ENCODE measurements around the gene CPD.
"Not testable (repeated sequence)": the region's sequence is repeated elsewhere in the genome, so short reads cannot be mapped to it uniquely, and the experiment has no call there.

CPD gene

DNA sequence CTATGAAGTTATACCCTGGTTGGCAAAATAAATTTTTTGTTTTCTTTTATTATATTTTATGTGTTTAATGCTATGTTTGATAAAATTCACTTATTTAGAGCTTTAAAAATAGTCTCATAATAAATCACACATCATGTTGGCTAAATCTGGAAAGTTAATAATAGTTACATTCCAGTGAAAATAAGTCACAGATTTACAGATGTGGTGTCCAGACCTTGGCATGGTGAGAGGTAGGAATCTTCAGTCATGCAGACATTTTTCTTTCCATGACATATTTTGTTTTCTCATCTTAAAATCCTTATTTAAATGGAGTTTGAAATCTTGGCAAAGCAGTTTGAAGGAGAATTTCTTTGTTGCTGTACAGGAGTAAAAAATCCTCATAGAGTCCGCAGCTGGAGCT is 50.4 kb downstream of the CPD start:
- DNase-seq (ENCODE audit: low read depth), result no peak

DNA sequence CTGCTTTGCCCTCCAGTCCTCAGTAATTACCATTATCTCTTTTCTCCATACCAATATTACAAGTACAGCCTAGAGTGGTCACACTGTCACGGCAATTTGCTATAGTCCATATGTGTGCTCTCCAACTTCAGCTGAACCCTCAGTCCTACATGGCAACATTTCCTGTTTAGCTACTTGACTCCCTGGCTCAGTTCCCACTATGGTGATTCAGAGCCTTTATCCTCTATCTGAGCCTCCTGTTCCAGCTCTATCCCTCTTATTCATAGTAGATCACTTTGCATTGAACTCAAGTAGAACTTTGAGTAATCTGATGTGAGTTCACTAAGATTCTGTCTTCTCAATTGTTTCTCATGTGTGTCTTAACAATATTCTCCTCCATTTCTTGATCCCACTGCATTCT is 54.8 kb downstream of the CPD start:
- no peak for DNase-seq (ENCODE audit: low read depth)

DNA sequence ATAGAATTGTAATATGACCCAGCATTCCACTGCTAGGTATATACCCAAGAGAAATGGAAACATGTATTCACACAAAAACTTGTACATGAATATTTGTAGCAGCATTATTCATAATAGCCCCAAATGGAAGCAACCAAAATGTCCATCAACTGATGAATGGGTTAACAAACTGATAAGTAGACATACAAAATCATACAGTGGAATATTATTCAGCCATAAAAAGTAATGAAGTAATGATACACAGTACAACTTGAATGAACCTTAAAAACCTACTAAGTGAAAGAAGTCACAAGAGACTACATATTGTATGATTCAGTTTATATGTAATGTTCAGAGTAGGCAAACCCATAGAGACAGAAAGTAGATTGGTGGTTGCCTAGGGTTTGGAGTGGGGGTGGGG is 58.0 kb downstream of the CPD start:
- DNase-seq (ENCODE audit: low read depth), result no peak

DNA sequence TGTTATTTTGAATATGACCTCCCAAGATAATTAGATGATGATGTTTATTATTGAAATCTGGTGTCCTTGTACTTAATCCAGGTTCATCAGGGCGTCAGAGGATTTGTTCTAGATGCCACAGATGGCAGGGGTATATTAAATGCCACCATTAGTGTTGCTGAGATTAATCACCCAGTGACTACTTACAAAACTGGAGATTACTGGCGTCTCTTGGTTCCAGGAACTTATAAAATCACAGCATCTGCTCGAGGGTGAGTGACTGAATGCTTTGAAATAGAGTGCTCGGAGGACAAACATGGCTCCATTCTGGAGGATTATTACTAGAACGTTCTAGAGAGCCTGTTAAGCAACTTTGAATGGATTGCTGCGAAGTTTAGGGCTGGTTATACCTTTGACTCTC is 65.0 kb downstream of the CPD start:
- DNase-seq (ENCODE audit: low read depth), result no peak

DNA sequence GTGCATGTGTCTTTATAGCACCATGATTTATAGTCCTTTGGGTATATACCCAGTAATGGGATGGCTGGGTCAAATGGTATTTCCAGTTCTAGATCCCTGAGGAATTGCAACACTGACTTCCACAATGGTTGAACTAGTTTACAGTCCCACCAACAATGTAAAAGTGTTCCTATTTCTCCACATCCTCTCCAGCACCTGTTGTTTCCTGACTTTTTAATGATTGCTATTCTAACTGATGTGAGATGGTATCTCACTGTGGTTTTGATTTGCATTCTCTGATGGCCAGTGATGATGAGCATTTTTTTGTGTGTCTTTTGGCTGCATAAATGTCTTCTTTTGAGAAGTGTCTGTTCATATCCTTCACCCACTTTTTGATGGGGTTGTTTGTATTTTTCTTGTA is 67.9 kb downstream of the CPD start:
- DNase-seq (ENCODE audit: low read depth), result not testable (repeated sequence)

DNA sequence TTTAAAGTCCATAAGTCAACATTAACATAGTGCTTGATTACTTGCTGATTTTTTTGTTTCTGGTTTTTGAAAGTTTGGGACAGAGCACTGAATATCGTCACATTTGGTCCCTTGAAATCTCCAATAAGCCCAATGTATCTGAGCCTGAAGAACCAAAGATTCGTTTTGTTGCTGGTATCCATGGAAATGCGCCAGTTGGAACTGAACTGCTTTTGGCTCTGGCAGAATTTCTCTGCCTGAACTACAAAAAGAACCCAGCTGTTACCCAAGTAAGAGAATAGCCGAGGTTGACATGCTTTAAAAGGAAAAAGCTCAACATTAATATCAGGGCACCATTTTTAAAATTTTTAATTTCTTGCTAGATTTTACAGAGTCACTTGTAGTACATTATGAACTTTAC is 70.8 kb downstream of the CPD start:
- DNase-seq (ENCODE audit: low read depth), result no peak

DNA sequence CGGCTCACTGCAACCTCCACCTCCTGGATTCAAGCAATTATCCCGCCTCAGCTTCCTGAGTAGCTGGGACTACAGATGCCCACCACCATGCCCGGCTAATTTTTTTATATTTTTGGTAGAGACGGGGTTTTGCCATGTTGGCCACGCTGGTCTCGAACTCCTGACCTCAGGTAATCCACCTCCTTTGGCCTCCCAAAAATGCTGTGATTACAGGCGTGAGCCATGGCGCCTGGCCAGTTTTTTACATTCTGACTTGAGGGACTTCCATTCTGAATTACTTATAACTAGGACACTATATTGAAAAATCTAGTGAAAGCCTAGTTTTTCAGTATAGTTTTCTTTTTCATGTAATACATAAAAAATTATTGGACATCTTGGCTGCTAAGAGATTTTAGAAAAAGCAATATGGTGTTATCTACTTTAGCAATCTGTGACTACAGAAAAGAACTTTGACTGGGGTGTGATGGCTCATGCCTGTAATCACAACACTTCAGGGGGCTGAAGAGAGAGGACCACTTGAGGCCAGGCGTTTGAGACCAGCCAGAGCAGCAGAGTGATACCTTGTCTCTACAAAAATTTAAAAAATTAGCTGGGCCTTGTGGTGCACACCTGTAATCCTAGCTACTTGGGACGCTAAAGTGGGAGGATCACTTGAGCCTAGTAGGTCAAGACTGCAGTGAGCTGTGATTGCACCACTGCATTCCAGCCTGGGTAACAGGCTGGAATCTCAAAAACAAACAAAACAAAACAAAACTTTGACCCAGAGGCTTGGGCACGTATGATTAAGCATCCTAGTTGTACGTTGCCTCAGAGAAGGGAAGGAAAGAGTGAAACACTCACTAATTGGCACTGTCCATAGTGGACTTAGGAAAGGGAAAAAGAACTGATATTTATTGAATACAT is 71.6 kb downstream of the CPD start:
- no peak for DNase-seq (ENCODE audit: low read depth)

DNA sequence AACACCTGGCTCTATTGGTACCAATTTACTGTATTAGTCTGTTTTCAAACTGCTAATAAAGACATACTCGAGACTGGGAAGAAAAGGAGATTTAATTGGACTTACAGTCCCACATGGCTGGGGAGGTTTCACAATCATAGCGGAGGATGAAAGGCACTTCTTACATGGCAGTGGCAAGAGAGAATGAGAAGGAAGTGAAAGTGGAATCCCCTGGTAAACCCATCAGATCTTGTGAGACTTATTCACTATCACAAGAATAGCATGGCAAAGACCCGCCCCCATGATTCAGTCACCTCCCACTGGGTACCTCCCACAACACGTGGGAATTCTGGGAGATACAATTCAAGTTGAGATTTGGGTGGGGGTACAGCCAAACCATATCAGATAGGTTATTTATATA is 75.9 kb downstream of the CPD start:
- DNase-seq (ENCODE audit: low read depth), result no peak

DNA sequence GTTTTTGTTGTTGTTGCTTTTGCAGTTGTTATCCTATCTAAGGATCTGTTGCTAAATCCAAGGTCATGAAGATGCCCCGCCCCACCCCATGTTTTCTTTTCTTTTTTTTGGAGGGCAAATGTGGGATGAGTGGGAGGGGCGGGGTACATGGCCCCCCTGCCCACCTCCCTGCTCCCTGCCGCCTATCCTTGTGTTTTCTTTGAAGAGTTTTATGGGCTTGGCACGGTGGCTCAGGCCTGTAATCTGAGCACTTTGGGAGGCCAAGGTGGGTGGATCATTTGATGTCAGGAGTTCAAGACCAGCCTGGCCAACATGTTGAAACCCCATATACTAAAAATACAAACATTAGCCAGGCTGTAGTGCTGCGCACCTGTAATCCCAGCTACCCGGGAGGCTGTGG is 79.6 kb downstream of the CPD start:
- DNase-seq (ENCODE audit: low read depth), result no peak

DNA sequence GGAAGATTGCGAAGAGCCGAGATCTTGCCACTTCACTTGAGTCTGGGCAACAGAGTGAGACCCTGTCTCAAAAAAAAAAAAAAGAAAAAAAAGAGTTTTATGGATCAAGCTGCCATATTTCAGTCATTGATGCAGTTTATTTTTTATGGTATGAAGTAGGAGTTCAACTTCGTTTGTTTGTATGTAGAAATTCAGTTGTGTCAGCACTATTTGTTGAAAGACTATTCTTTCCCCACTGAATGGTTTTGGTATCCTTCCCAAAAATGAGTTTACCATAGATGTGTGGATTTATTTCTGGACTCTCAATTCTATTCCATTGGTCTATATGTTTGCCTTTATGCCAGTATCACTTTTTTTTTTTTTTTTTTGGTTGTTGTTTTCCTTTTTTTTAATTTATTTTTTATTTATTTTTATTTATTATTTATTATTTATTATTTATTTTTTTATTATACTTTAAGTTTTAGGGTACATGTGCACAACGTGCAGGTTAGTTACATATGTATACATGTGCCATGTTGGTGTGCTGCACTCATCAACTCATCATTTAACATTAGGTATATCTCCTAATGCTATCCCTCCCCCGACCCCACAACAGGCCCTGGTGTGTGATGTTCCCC is 80.2 kb downstream of the CPD start:
- DNase-seq (ENCODE audit: low read depth), result not testable (repeated sequence)

DNA sequence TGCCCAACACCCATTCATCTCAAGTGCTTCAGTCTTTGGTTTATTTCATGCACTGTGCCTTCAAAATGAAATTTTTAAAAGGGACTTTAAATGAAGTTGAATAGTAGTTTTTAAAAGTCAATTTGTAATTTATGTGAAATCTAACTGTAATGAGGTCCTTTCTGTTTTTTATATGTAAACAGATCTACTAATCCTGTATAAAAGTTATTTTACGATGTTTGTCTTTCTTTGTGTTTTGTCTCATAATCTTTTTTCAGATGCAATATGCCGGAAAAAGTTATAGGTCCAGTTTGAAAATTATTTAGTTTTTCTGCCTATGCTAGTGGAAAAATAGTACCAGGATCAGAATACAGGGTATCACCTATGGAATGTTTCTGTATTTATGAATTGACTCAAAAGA is 89.7 kb downstream of the CPD start:
- DNase-seq (ENCODE audit: low read depth), result no peak

DNA sequence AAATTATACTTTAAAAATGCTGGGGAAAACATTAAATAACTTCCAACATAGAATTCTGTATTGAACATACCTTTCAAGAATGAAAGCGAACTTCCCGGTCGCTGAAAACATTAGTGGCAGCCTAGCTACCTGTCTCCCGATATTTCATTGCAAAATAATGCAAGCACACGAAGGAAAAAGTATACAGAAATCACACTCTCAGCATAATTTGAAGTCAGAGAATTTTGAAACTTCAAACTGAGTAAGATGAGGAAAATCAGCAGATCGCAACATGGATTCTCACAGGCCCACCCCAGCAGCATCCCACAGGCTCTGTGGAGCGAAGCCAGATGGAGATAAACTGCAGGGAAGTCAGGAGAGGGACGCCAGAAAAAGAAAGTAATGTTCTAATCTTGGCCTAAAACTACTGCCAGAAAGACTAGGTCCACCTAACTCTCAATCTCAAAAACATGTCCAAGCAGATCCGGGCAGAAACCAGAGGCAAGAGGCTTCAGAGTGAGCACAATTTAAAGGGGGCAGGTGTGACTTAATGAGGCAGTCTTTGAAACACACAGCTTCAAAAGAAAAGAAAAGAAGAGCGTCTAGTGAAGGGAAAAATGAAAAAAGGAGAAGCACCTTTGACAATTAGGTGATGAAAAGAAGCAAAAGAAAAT is 93.6 kb downstream of the CPD start:
- DNase-seq (ENCODE audit: low read depth), result no peak

DNA sequence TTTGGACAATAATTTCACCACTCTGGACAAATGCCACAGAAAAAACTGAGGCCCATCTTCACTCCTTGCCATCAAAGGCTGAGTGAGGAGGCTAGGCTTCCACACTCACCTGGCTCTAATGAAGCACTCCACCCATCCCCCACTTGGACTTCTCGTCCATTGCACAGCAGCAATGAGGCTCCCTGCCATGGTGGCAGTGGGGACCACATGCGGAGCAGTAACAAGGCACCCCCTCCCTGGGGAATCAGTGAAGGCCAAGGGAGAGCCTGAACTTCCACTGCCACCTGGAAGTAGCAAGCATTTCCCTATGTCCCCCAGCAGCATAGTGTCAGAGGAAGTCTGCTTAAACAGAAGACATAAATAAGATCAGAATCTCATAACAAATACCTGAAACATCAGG is 96.5 kb downstream of the CPD start:
- no peak for DNase-seq (ENCODE audit: low read depth)

DNA sequence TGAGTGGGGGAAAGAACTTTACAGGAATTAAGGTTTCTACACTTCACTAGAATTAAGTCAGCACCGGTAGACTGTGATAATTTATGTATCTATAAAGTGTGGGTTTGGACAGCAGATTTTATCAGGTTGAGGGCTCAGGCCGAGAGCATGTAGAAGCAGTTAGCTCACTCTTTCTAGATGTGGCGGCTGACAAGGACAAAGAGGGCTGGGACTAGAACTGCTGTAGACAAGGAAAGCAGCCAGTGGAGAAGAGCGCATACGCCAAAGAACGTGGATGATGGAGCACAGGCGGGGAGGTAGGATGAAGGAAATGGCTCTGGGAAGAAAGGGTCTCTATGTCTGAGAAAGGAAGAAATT is 98.0 kb downstream of the CPD start:
- peak; percentile 7 for DNase-seq (ENCODE audit: low read depth)

DNA sequence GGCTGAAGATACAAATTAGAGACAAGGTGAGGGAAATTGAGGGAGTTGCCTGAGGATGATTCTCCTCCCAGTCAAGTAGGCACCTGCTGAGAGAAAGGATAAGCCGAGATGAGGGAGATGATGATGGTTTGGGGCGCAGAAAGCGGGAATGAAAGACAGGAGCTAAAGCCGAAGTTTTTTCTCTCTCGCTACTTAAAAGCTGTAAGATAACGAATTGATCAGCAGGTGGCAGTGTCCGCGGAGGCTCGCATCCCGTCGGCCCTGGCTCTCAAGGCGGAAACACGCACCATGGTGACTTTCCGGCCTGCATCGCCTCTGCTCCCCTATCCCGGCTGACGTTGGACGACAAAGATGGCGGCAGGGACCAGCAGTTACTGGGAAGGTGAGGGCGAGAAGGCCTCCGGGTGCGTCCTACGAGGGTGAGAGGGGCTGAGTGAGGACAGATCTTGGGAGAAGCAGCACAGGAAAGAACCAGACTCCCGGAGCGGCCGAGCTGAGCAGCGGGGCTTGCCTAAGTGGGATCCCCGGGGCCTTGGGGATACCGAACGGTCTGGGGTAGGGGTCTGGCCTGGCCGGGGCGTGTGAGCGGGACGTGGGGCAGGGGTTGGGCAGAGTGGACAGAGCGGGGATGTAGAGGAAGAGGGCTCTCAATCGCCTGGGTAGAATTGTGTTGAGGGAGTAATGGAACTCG is 98.5 kb downstream of the CPD start, which contains the start of gene GOSR1:
TSS of gene GOSR1 (plus strand) at position 326 of the 691 bp plus-strand sequence. CDS start at position 352, 26 bp downstream.
- DNase-seq (ENCODE audit: low read depth), result peak; percentile 80

DNA sequence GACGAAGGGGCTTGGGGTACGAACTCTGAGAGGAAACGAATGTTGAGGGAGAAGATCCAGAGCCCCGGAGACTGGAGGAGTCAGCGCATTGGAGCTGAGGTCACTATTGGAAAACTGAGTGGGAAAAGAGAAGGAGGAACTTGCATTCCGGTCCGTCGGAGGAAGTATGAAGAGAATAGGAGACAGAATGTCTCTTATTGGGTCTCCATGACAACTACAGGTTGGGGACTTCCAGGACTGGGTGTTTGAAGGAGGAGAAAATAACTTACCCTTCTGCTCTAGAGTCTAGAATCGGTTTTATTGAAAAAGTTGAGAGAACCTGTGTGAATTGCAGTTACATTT is 99.0 kb downstream of the CPD start:
- DNase-seq (ENCODE audit: low read depth), result peak; percentile 12

DNA sequence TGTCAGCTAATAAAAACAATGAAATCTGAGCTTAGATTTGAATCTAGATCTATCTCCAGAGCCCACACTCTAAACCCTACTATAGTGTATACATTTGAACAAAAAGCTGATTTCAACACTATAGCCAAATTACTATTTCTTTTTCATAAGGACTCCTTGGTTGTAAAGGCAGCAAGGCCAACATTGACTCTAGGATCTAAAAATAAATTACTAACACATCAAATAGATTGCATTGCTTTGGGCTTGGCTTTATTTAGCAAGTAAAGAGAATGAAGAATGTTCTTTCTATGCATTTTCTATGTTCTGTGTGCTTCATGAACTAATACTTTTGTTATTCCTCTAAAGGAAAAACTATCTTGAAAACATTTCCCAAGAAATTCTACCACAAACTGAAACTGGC is 103.8 kb downstream of the CPD start:
- DNase-seq (ENCODE audit: low read depth), result no peak

DNA sequence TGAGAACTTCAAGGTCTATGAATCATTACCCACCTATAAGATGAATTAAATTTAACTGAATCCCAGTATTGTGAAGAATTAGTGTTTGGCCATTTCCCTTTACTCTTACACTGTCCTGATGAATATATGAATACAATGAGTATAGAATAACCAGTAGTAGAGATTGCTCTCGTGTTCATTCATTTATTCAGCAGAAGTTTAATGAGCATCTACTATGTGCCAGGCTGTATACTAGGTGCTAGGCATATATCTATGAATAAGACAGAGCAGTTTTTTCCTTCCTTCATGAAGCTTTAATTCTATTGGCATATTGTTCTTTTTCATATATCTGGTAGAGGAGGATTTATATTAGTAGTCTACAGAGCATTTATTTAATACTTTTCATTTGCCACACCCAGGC is 104.4 kb downstream of the CPD start:
- no peak for DNase-seq (ENCODE audit: low read depth)

DNA sequence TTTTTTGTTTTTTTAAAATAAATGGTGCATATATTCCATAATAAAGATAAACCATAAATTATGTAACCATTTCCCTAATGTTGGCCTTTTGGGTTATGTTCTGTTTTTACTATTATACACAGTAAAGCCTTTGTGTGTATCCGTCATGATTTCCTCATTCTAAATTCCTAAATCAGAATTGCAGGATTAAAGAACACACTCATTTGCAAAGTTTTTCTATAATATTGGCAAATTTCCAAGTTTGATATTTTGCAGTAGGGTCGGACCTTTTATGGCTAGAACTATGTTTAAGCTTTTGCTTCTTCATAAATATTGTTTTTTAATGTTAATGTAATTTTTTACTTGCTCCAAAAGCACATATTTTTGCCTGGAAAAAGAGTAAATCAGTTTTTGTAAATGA is 115.1 kb downstream of the CPD start:
- no peak for DNase-seq (ENCODE audit: low read depth)

DNA sequence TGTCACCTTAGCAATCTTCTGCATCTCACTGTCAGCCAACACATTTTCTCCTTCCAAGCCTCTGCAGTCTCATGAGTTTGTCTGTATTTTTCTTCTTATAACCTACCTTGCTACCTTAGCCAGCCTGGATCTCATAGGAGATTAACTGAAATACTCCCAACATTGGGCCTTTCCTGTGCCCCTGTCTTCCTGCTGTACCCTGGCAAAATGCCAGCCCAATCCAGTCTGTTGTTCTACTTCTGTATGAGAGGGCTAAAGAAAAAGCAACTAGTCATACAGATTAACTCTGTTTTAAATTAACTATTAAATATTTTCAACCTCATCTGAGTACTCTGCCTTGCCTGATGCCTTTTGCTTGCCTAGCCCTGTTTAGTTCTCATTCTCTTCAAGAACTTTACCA is 116.9 kb downstream of the CPD start:
- no peak for DNase-seq (ENCODE audit: low read depth)

DNA sequence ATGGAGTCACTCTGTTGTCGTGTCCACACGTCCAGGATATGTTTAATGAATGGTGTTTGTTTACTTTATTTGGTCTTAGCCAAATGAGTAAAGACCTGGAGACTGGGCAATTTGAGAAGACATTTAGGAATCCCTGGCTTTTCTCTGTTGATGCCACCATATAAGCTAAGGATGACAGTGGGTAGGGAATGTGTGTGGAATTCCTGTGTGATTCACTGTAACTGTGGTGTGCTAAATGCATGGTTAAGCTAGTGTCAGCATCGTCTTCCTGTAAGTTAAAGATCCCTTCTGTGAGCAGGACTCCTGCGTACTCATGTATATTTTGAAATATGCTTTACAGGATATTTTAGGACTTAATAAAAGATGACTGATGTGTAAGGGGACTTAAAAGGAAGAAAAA is 124.8 kb downstream of the CPD start:
- no peak for DNase-seq (ENCODE audit: low read depth)

DNA sequence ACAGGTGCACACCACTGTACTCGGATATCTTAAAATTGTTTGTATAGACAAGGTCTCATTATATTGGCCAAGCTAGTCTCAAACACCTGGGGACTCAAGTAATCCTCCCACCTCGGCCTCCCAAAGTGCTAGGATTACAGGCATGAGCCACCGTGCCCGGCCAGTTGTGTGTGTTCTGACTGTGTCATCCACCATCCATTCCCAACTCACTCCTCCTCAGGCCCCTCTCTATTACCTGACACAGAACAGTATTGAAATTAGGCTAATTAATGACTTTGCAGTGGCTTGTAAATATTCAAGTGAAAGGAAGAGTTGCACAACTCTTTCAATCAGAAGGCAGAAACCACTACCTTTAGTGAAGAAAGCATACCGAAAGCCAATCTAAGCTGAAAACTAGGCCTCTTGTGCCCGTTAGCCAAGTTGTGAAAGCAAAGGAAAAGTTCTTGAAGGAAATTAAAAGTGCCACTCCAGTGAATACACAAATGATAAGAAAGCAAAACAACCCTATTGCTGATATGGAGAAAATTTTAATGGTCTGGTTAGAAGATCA is 127.2 kb downstream of the CPD start:
- no peak for DNase-seq (ENCODE audit: low read depth)

Measured in CMK (cell line).